H54 (cell line): Measurements from ENCODE around the gene C2orf92.

Experiments used
- DNase-seq: peaks from one replicate; pipeline ENCODE4 v3.0.0; 2011; ENCODE audit warnings: low spot score, mixed read lengths; ENCODE audit not compliant: insufficient read length
- FAIRE-seq: peaks from 3 replicates; lab custom pipeline; 2011; peaks lifted over from hg19 to GRCh38; lab: Jason Lieb, UNC
- POLR2A ChIP-seq: IDR thresholded peaks from 2 replicates; pipeline ENCODE4 v1.6.1; 2011; ENCODE audit warnings: low read depth, mild to moderate bottlenecking, low read length

The C2orf92 gene

GRCh38 chr2:97717613-97717995, 48.1 kb downstream of the C2orf92 start:
- DNase-seq (no peak), FAIRE-seq (no peak)
- no peak for TF ChIP-seq POLR2A

- FAIRE-seq (no peak), DNase-seq (no peak)
- TF ChIP-seq POLR2A = no peak
Observed at GRCh38 chr2:97718051-97718882, 48.8 kb downstream of the C2orf92 start.

GRCh38 chr2:97718942-97719341, 49.4 kb downstream of the C2orf92 start:
- no peak for TF ChIP-seq POLR2A
- FAIRE-seq (no peak), DNase-seq (no peak)

GRCh38 chr2:97719362-97720155, 50.0 kb downstream of the C2orf92 start:
- DNase-seq = no peak
- TF ChIP-seq POLR2A = no peak
- FAIRE-seq = no peak

GRCh38 chr2:97720746-97721145, 51.2 kb downstream of the C2orf92 start:
- DNase-seq (no peak), FAIRE-seq (no peak)
- TF ChIP-seq POLR2A = no peak

- FAIRE-seq (no peak), DNase-seq (no peak)
- no peak for TF ChIP-seq POLR2A
Observed at GRCh38 chr2:97722227-97722626, 52.7 kb downstream of the C2orf92 start.

GRCh38 chr2:97723156-97724072, 53.9 kb downstream of the C2orf92 start:
- DNase-seq (no peak), FAIRE-seq (no peak)
- no peak for TF ChIP-seq POLR2A

- no peak for FAIRE-seq
- DNase-seq = no peak
- no peak for TF ChIP-seq POLR2A
Observed at GRCh38 chr2:97724073-97724410, 54.5 kb downstream of the C2orf92 start.

- no peak for TF ChIP-seq POLR2A
- FAIRE-seq (no peak), DNase-seq (no peak)
Observed at GRCh38 chr2:97724501-97724900, 55.0 kb downstream of the C2orf92 start.

GRCh38 chr2:97724946-97725688, 55.6 kb downstream of the C2orf92 start:
- no peak for FAIRE-seq
- TF ChIP-seq POLR2A = no peak
- DNase-seq = no peak

GRCh38 chr2:97726261-97727064, 57.0 kb downstream of the C2orf92 start:
- DNase-seq (no peak), FAIRE-seq (no peak)
- no peak for TF ChIP-seq POLR2A

GRCh38 chr2:97727296-97727695, 57.8 kb downstream of the C2orf92 start:
- no peak for DNase-seq
- TF ChIP-seq POLR2A = no peak
- no peak for FAIRE-seq
